OCI-LY3 (cell line): ENCODE results near the gene MRPL55.

Source experiments
- CTCF ChIP-seq: fragments of 200-600, 300-600 bp; sonication (generic); IDR thresholded peaks from 2 replicates; pipeline ENCODE4 v1.5.1; 2014; ENCODE audit warnings: antibody characterized with exemption, low read length, low read depth
- EZH2phosphoT487 ChIP-seq: fragments of 200-600 bp; shearing (Covaris generic); IDR thresholded peaks from 2 replicates; pipeline ENCODE4 v1.6.1; 2018; ENCODE audit warnings: antibody characterized with exemption, mixed run types, low read depth

GRCh38 chr1:228077565-228078330 lies 31.4 kb downstream of the MRPL55 start:
- no peak for TF ChIP-seq CTCF
- no peak for TF ChIP-seq EZH2phosphoT487
